Activated CD8-positive, alpha-beta memory T cell treated with anti-CD3 and anti-CD28 coated beads for 1 hour (primary cell): ENCODE measurements around the gene KCNJ16.
"Not testable (repeated sequence)": the region's sequence is repeated elsewhere in the genome, so short reads cannot be mapped to it uniquely, and the experiment has no call there.

Source experiments
- DNase-seq, 2 donors: peaks; one replicate each; pipeline ENCODE4 v3.0.0-alpha.2; 2020; ENCODE audit warnings: low read depth in 1 of 2; ENCODE audit errors: extremely low read depth in 1 of 2

The KCNJ16 gene

GRCh38 chr17:70074956-70075355, at the start of gene KCNJ16:
KCNJ16 (plus strand) TSS chr17:70075225; CDS start chr17:70132088, 56,863 bp downstream.
- no peak for DNase-seq

- no peak for DNase-seq
Measured at GRCh38 chr17:70028397-70028796, 46.6 kb upstream of the KCNJ16 start.

GRCh38 chr17:70028978-70029767, 45.9 kb upstream of the KCNJ16 start:
- DNase-seq = no peak

- no peak for DNase-seq
Measured at GRCh38 chr17:70030371-70030770, 44.7 kb upstream of the KCNJ16 start.

GRCh38 chr17:70031341-70031740, 43.7 kb upstream of the KCNJ16 start:
- no peak for DNase-seq

- DNase-seq = no peak
Measured at GRCh38 chr17:70033165-70033564, 41.9 kb upstream of the KCNJ16 start.

- no peak for DNase-seq
Measured at GRCh38 chr17:70034158-70034557, 40.9 kb upstream of the KCNJ16 start.

- no peak for DNase-seq
Measured at GRCh38 chr17:70037498-70037897, 37.5 kb upstream of the KCNJ16 start.

GRCh38 chr17:70040336-70040735, 34.7 kb upstream of the KCNJ16 start:
- DNase-seq = no peak

- no peak for DNase-seq
Measured at GRCh38 chr17:70041061-70041460, 34.0 kb upstream of the KCNJ16 start.

GRCh38 chr17:70041540-70041939, 33.5 kb upstream of the KCNJ16 start:
- DNase-seq = no peak

- not testable (repeated sequence) for DNase-seq
Measured at GRCh38 chr17:70045780-70046179, 29.2 kb upstream of the KCNJ16 start.

GRCh38 chr17:70047619-70048419, 27.2 kb upstream of the KCNJ16 start:
- DNase-seq = no peak

- DNase-seq = no peak
Measured at GRCh38 chr17:70049801-70050591, 25.0 kb upstream of the KCNJ16 start.

- no peak for DNase-seq
Measured at GRCh38 chr17:70050931-70051330, 24.1 kb upstream of the KCNJ16 start.

- no peak for DNase-seq
Measured at GRCh38 chr17:70053241-70054234, 21.5 kb upstream of the KCNJ16 start.

- no peak for DNase-seq
Measured at GRCh38 chr17:70055000-70055399, 20.0 kb upstream of the KCNJ16 start.

GRCh38 chr17:70059071-70059470, 16.0 kb upstream of the KCNJ16 start:
- no peak for DNase-seq

- no peak for DNase-seq
Measured at GRCh38 chr17:70059649-70060048, 15.4 kb upstream of the KCNJ16 start.

GRCh38 chr17:70060415-70060814, 14.6 kb upstream of the KCNJ16 start:
- no peak for DNase-seq
